Right lobe of liver (tissue), 4 donors: ENCODE results near the gene MTMR6.

Experiments
- POLR2A ChIP-seq: fragments of 450-650 bp; IDR thresholded peaks from one replicate; pipeline ENCODE4 v1.6.1; 2017; ENCODE audit warnings: antibody characterized with exemption, mild to moderate bottlenecking
- TF ChIP-seq, protein P1 (sequence below), 4 donors: fragments of 200-600 bp in 3 of 4; fragments of 450-650 bp in 1 of 4; IDR thresholded peaks; one replicate each; pipeline versions ENCODE4 v1.5.1 to v1.8.0; 2016 to 2022; ENCODE audit warnings: antibody characterized with exemption in 4 of 4, mild to moderate bottlenecking in 2 of 4
- donor health status: DM: no; HTN: no; CAD: no.
- donor health status: DM: no; HTN: no; CAD: no.
- donor health status: DM: no; HTN: yes; CAD: no.

DNA sequence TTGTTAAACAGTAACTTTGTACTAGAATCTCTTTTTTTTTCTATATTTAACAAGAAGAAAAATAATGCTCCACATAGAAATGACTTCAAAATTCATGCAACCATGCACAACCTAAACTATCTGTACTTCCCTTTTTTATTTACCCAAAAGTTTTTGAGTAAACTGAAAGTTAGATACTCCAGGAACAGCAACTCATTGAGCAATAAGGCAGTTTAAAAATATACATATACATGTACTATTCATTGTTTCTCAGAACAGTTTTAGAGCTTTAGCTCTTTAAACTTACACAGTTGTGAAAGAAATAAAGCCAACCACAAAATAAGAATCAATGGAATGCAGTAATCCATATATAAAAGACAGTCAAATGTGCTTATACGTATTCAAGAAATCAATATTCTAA, 39.2 kb downstream of the MTMR6 start:
- TF ChIP-seq, protein P1, sequence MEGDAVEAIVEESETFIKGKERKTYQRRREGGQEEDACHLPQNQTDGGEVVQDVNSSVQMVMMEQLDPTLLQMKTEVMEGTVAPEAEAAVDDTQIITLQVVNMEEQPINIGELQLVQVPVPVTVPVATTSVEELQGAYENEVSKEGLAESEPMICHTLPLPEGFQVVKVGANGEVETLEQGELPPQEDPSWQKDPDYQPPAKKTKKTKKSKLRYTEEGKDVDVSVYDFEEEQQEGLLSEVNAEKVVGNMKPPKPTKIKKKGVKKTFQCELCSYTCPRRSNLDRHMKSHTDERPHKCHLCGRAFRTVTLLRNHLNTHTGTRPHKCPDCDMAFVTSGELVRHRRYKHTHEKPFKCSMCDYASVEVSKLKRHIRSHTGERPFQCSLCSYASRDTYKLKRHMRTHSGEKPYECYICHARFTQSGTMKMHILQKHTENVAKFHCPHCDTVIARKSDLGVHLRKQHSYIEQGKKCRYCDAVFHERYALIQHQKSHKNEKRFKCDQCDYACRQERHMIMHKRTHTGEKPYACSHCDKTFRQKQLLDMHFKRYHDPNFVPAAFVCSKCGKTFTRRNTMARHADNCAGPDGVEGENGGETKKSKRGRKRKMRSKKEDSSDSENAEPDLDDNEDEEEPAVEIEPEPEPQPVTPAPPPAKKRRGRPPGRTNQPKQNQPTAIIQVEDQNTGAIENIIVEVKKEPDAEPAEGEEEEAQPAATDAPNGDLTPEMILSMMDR (IDR thresholded peaks at IDR 0.05) = no peak
- no peak for TF ChIP-seq POLR2A
